Transverse colon (tissue), 4 donors: Measurements from ENCODE around the gene RAPGEF3. TPM values are rescaled to one million over a fixed set of nuclear protein-coding genes. Genes with fewer than 3 reads are reported as not detected.
A peak's percentile ranks its signal among the peaks of the same experiment; 100 is the strongest.

Experiments
- DNase-seq: peaks from one replicate; pipeline ENCODE4 v3.0.0-alpha.2; 2019
- H3K27ac ChIP-seq, 4 donors: fragments of 200-600 bp; sonication (generic); 2 replicates each; pipeline ENCODE4 v1.5.1; 2016 to 2018; ENCODE audit warnings: inconsistent platforms in 4 of 4
- H3K27me3 ChIP-seq: fragments of 200-600 bp; sonication (generic); 2 replicates; pipeline ENCODE4 v1.5.1; 2017; ENCODE audit warnings: inconsistent platforms
- H3K36me3 ChIP-seq, 4 donors: fragments of 200-600 bp; sonication (generic); 2 replicates each; pipeline ENCODE4 v1.5.1; 2017 to 2019; ENCODE audit warnings: inconsistent platforms in 4 of 4
- H3K4me1 ChIP-seq, 4 donors: fragments of 200-600 bp; sonication (generic); 2 replicates each; pipeline ENCODE4 v1.5.1; 2017 to 2020; ENCODE audit warnings: inconsistent platforms in 4 of 4
- H3K4me3 ChIP-seq, 4 donors: fragments of 200-600 bp; sonication (generic); 1 replicate in 1 of 4; 2 replicates in 3 of 4; pipeline versions ENCODE4 v1.5.1 to v1.6.1; 2017 to 2019; ENCODE audit warnings: inconsistent platforms in 4 of 4
- H3K9me3 ChIP-seq, 2 donors: fragments of 200-600 bp; sonication (generic); 2 replicates each; pipeline ENCODE4 v1.5.1; 2017 to 2019; ENCODE audit warnings: inconsistent platforms in 2 of 2
- EP300 ChIP-seq: sonication (generic); formaldehyde crosslinking; IDR thresholded peaks from one replicate; pipeline ENCODE4 v1.6.1; 2017; ENCODE audit warnings: antibody characterized with exemption, low read depth
- POLR2A ChIP-seq: fragments of 450-650 bp; IDR thresholded peaks from one replicate; pipeline ENCODE4 v1.6.1; 2016; ENCODE audit warnings: antibody characterized with exemption, mild to moderate bottlenecking, moderate library complexity
- POLR2AphosphoS5 ChIP-seq, 3 donors: sonication (generic); formaldehyde crosslinking; IDR thresholded peaks; one replicate each; pipeline ENCODE4 v1.6.1; 2016; ENCODE audit warnings: antibody characterized with exemption in 3 of 3
- WGBS, 2 donors: methylation state at CpG; one replicate each; pipeline ENCODE4 v1.1.5; 2018; ENCODE audit warnings: low coverage in 1 of 2; 5-methylcytosine and 5-hydroxymethylcytosine counted together
- in situ Hi-C, 4 donors: fragments of 200-750 bp; cut with MboI; loops; one replicate each; pipeline versions ENCODE4 v1.15.0 to v1.15.1; 2017; ENCODE audit warnings: low sequenced_read_pairs in 3 of 4, low pct_ligation_motif_present in 1 of 4, low pct_unique_long_range_greater_than_20kb in 1 of 4
- intact Hi-C: fragments of 100-400 bp; cut with DNase I; formaldehyde crosslinking; loops from one replicate; pipeline ENCODE4 v1.15.1; 2023; ENCODE audit warnings: low total_unique reads
- total RNA-seq, 4 donors: library from RNA; depleted of rRNA; stranded (reverse); fragments of >200 nt; gene quantifications; one replicate each; pipeline ENCODE4 v1.1.0, GENCODE V29; 2016
- TF ChIP-seq, protein P1 (sequence below), 5 experiments: fragments of 200-600 bp in 3 of 5; fragments of 450-650 bp in 2 of 5; sonication (generic) in 3 of 5; IDR thresholded peaks; 1 replicate in 2 of 5; 2 replicates in 3 of 5; pipeline ENCODE4 v1.5.1; 2016 to 2017; ENCODE audit warnings: antibody characterized with exemption in 5 of 5, inconsistent platforms in 3 of 5, mild to moderate bottlenecking in 2 of 5, moderate library complexity in 1 of 5

The RAPGEF3 gene
- total RNA-seq, 4 donors from 2014 or later = 8.1 to 51.7 (median 24.6) TPM

GRCh38 chr12:47722136-47722834 lies 36.4 kb downstream of the RAPGEF3 start:
- H3K9me3 ChIP-seq = no peaks in the 10 kb centered on the region
- 74 to 92% methylated on average over 3 to 7 of the region's 7 CpGs for WGBS, 2 donors
- TF ChIP-seq POLR2A (no peak), POLR2AphosphoS5 (IDR thresholded peaks at IDR 0.05) (no peak), EP300 (no peak)
- TF ChIP-seq, protein P1, sequence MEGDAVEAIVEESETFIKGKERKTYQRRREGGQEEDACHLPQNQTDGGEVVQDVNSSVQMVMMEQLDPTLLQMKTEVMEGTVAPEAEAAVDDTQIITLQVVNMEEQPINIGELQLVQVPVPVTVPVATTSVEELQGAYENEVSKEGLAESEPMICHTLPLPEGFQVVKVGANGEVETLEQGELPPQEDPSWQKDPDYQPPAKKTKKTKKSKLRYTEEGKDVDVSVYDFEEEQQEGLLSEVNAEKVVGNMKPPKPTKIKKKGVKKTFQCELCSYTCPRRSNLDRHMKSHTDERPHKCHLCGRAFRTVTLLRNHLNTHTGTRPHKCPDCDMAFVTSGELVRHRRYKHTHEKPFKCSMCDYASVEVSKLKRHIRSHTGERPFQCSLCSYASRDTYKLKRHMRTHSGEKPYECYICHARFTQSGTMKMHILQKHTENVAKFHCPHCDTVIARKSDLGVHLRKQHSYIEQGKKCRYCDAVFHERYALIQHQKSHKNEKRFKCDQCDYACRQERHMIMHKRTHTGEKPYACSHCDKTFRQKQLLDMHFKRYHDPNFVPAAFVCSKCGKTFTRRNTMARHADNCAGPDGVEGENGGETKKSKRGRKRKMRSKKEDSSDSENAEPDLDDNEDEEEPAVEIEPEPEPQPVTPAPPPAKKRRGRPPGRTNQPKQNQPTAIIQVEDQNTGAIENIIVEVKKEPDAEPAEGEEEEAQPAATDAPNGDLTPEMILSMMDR (IDR thresholded peaks at IDR 0.05) = no peak
- in situ Hi-C loops = no loop called here
- intact Hi-C loops = no loop called here
- no peaks in the 10 kb centered on the region for H3K27me3 ChIP-seq
- H3K27ac ChIP-seq = no peak overlapping the region
- H3K4me3 ChIP-seq = no peak overlapping the region
- peaks cover 9 to 13% (median 9%) of the 10 kb centered on the region in 4 donors for H3K4me1 ChIP-seq
- no peak for DNase-seq
- H3K36me3 ChIP-seq = no peaks in the 10 kb centered on the region

GRCh38 chr12:47721431-47721973 lies 37.2 kb downstream of the RAPGEF3 start:
- Histone ChIP-seq H3K4me1 (peaks cover 12 to 20% (median 14%) of the 10 kb centered on the region in 4 donors), H3K9me3 (no peaks in the 10 kb centered on the region), H3K27ac (no peak overlapping the region), H3K4me3 (no peak overlapping the region), H3K36me3 (no peaks in the 10 kb centered on the region), H3K27me3 (no peaks in the 10 kb centered on the region)
- DNase-seq = no peak
- in situ Hi-C loops (no loop called here), intact Hi-C loops (no loop called here)
- TF ChIP-seq POLR2A (no peak), EP300 (no peak)
- 82 to 84% methylated on average over 7 to 9 of the region's 9 CpGs for WGBS, 2 donors

GRCh38 chr12:47718531-47718930 lies 40.1 kb downstream of the RAPGEF3 start:
- Histone ChIP-seq H3K9me3 (no peaks in the 10 kb centered on the region), H3K27ac (peak overlapping the region; percentile 87 to 93 (median 88)), H3K4me3 (no peak overlapping the region), H3K27me3 (no peaks in the 10 kb centered on the region), H3K36me3 (no peaks in the 10 kb centered on the region), H3K4me1 (peaks cover 24 to 36% (median 26%) of the 10 kb centered on the region in 4 donors)
- DNase-seq = no peak
- WGBS, 2 donors = 83% methylated on average over 1 of the region's 1 CpG
- in situ Hi-C loops = loop anchor here in 2 of 4 donors (5.0 to 10.0 kb wide), 3 partner anchors 56 to 116 kb away; partner anchors contain the start of gene SLC48A1 (in 1 of the 2)
- TF ChIP-seq POLR2A = no peak
- no peak for TF ChIP-seq POLR2AphosphoS5 (IDR thresholded peaks at IDR 0.05)
- TF ChIP-seq EP300 = no peak
- TF ChIP-seq, protein P1 (IDR thresholded peaks at IDR 0.05) = no peak
- intact Hi-C loops = loop anchor here (2.0 to 5.0 kb wide), 2 partner anchors 18 to 119 kb away; no protein-coding TSS in a partner anchor

DNA sequence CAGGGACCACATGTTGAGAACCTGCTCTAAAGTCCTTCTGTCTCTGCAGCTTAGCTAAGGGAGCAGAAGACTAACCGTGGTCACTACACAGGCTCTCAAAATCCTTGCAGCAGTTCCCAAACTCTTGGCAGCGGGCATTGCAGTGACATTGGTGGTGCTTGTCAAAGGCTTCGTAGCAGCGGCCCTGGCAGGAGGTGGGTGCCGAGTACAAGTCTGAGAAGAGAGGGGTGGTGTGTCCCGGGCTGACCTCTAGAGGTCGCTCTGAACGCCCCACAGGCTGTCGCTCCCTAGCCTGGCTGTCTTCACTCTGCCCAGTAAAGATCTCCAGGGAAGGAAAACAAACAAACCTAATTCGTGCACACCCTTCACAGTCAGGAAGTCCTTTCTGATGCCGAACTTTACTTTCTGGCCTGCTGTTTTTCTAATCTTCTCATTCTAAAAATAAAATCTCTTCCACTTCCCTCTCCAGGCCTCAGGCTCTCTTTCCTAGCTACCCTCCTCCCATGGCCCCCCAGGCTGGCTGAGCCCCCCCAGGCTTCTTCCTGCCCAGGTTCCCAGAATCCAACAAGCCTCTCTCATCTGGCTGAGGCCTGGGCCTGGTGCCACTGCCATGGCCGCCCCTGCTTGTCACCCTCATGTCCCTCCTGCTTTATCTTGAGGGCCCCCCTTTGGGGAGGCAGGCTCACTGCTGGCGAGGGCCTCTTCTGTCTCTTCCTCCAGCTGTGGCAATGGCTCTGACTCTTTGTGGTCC lies 41.1 kb downstream of the RAPGEF3 start:
- no peaks in the 10 kb centered on the region for H3K9me3 ChIP-seq
- TF ChIP-seq POLR2A (no peak), POLR2AphosphoS5 (IDR thresholded peaks at IDR 0.05) (peak in 1 of 3 donors; percentile 24), EP300 (no peak)
- TF ChIP-seq, protein P1 (IDR thresholded peaks at IDR 0.05) = peak; percentile 62 to 82 (median 79)
- H3K36me3 ChIP-seq = no peaks in the 10 kb centered on the region
- in situ Hi-C loops (loop anchor here in 2 of 4 donors (5.0 to 10.0 kb wide), 3 partner anchors 57 to 117 kb away; partner anchors contain the start of gene SLC48A1 (in 1 of the 2)), intact Hi-C loops (loop anchor here (2.0 to 5.0 kb wide), 2 partner anchors 19 to 120 kb away; no protein-coding TSS in a partner anchor)
- WGBS, 2 donors = 10 to 23% methylated on average over 2 to 13 of the region's 13 CpGs
- peak; percentile 83 for DNase-seq
- H3K27ac ChIP-seq = peak overlapping the region; percentile 87 to 93 (median 88)
- no peaks in the 10 kb centered on the region for H3K27me3 ChIP-seq
- H3K4me1 ChIP-seq = peaks cover 24 to 36% (median 26%) of the 10 kb centered on the region in 4 donors
- H3K4me3 ChIP-seq = no peak overlapping the region
